ENCODE results near the gene TPCN2.

Gene TPCN2

DNA sequence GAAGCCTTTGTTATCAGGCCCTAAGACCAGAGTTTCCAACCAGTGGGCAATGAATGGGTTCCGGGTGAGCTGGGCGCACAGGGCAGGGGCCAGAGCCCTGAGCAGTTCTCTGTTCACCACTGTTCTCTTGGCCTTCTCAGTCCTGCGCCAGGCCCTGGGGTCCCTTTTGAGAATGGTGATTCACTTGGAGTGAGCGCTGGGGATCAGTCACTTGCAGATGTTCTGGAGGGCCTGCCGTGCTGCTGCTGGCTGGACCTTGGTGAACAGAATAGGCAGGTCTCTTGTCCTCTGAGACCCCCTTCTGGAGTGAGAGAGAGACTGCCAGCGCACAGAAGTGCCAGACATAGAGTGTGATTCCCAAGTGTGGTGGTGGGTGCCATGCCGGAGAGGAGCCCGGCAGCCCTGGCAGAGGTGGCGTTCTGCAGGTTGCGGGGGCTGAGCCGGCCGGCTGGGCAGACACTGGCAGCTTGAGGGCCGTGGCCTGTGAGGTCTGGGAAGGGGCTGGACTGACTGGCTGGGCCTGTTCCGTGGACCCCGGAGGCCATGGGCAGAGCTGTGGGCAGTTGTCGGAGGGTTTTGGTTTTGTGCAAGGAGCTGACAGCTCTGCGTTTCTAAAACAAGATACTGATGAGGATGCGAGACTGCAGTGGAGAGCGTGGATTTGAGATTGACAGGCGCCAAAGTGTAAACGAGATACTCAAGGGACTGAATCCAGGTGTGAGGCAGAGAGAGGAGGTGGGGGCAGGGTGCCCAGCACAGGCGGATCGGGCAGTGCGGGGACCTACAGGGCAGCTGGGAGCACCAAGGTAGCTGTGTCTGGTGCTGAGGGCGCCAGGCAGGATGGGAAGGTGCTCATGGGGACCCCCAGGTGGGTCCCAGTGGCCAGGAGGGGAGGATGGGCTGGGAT, 12.3 kb downstream of the TPCN2 start:
- Histone ChIP-seq H3K27me3 (ENCODE audit: control insufficient read depth, insufficient read depth, low read length) (no peaks in the 10 kb centered on the region), H3K4me3 (ENCODE audit: low read depth, low read length) (no peak overlapping the region), H3K4me1 (ENCODE audit: control insufficient read depth, insufficient read depth, low read length) (no peaks in the 10 kb centered on the region), H3K9me3 (ENCODE audit: control insufficient read depth, insufficient read depth, low read length) (no peaks in the 10 kb centered on the region), H3K27ac (ENCODE audit: low read depth, low read length) (no peak overlapping the region), H3K9ac (ENCODE audit: low read depth, low read length) (no peak overlapping the region), H3K36me3 (ENCODE audit: control insufficient read depth, insufficient read depth, low read length) (peaks cover 33% of the 10 kb centered on the region)

DNA sequence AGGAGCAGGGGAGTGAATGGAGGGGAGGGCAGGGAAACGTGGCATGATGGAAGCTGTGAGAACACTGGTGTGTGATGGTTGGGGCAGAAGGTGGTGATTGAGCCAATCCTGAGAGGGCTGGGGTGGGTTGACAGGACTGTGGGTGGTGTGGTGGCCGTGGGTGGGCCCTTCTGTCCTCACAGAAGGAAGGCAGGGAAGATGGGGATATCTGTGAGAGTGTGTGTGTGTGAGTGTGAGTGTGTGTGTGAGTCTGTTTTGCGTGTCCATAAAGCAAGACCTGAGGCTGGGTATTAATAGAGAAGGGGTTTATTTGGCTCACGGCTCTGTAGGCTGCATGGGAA, 13.0 kb downstream of the TPCN2 start:
- Histone ChIP-seq H3K9ac (ENCODE audit: low read depth, low read length) (no peak overlapping the region), H3K4me3 (ENCODE audit: low read depth, low read length) (no peak overlapping the region), H3K27me3 (ENCODE audit: control insufficient read depth, insufficient read depth, low read length) (no peaks in the 10 kb centered on the region), H3K9me3 (ENCODE audit: control insufficient read depth, insufficient read depth, low read length) (no peaks in the 10 kb centered on the region), H3K27ac (ENCODE audit: low read depth, low read length) (no peak overlapping the region), H3K4me1 (ENCODE audit: control insufficient read depth, insufficient read depth, low read length) (no peaks in the 10 kb centered on the region), H3K36me3 (ENCODE audit: control insufficient read depth, insufficient read depth, low read length) (peaks cover 33% of the 10 kb centered on the region)

DNA sequence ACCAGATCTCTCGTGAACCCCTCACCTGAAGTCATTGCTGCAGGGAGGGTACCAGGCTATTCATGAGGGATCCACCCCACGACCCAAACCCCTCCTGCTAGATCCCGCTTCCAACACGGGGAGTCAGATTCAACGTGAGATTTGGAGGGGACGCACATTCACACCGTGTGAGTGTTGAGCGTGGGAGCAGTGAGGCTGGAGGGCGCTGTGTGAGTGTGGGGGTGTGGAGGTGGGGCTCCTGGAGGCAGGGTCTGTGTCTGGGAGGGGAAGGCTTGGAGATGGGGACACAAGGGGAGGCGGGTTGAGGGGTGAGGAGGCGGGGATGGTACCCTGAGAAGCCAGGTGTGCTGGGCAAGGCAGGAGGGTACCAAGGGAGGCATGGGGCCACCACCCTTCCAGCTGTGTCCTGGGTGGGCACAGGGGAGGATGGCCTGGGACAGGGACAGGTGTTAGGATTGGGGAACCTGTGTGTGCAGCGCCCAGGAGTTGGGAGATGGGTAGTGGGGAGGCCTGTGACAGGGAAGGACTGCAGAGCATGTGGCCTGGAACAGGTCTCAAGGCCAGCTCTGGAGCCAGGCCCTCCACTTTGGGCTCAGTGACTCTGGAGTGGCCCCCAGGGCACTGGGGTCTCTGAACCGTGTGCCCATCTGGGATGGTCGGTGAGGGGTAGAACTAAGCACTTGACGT, 13.6 kb downstream of the TPCN2 start:
- Histone ChIP-seq H3K27ac (ENCODE audit: low read depth, low read length) (no peak overlapping the region), H3K4me1 (ENCODE audit: control insufficient read depth, insufficient read depth, low read length) (no peaks in the 10 kb centered on the region), H3K9ac (ENCODE audit: low read depth, low read length) (no peak overlapping the region), H3K27me3 (ENCODE audit: control insufficient read depth, insufficient read depth, low read length) (no peaks in the 10 kb centered on the region), H3K36me3 (ENCODE audit: control insufficient read depth, insufficient read depth, low read length) (peaks cover 33% of the 10 kb centered on the region), H3K9me3 (ENCODE audit: control insufficient read depth, insufficient read depth, low read length) (no peaks in the 10 kb centered on the region), H3K4me3 (ENCODE audit: low read depth, low read length) (no peak overlapping the region)

DNA sequence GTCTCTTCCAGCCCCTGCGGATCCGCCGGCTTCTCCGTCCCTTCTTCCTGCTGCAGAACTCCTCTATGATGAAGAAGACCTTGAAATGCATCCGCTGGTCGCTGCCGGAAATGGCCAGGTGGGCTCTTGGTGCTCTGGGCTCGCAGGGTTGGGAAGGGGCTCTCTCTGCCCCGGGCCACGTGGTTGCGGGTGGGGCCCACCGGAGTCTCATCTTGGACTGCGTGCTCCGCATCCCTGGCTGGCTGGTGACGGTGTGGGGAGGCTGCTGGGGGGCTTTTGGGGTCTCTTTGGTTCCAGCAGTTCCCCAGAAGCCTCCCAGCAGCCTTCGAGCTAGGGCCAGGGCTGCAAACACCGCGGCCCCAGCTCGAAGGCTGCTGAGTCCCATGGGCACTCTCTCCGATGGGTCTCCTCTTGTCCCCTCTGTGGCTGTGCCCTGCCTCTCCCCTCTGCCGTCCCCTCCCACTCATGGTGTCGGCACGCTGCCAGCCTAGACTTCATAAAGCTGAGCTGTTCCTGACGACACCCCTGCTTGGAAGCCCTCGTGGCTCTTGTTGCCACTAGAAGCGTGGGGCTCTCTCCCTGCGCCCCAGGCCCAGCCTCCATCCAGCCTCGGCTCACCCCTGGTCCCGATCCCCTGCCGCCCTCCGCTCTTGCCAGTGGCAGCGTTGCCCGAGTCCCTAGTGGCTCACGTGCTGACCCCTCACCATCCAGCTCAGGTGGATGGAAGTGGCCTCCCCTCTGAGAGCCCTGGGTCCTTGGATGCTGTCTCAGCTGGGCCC, 14.3 kb downstream of the TPCN2 start:
- Histone ChIP-seq H3K27ac (ENCODE audit: low read depth, low read length) (no peak overlapping the region), H3K36me3 (ENCODE audit: control insufficient read depth, insufficient read depth, low read length) (peaks cover 34% of the 10 kb centered on the region), H3K4me3 (ENCODE audit: low read depth, low read length) (no peak overlapping the region), H3K9ac (ENCODE audit: low read depth, low read length) (no peak overlapping the region), H3K27me3 (ENCODE audit: control insufficient read depth, insufficient read depth, low read length) (no peaks in the 10 kb centered on the region), H3K9me3 (ENCODE audit: control insufficient read depth, insufficient read depth, low read length) (no peaks in the 10 kb centered on the region), H3K4me1 (ENCODE audit: control insufficient read depth, insufficient read depth, low read length) (no peaks in the 10 kb centered on the region)

DNA sequence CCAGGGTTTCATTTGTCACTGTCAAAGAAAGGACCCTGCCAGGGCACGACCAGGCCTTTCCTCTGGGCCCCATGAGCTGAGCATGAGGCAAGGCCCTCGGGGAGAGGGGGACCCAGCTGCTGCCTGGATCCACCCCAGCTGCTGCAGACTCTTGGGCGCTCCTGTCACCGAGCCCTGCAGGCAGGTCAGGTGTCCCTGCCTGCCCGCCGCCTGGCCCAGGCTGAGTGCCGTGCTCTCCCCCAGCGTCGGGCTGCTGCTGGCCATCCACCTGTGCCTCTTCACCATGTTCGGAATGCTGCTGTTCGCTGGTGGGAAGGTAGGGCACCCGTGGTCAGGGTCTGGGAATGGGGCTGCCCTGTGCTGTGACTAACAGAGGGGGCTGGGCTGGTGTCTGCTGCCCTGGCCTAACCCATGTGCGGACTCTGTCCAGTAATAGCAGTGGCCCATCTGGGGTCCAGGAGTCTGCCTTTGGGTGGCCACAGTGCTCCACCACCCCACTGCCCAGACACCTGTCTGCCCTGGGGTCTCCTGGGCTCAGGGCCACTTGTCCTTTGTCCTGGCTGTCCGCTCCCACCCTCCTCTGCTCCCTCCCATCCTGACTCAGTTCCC, 15.0 kb downstream of the TPCN2 start:
- Histone ChIP-seq H3K27me3 (ENCODE audit: control insufficient read depth, insufficient read depth, low read length) (no peaks in the 10 kb centered on the region), H3K4me3 (ENCODE audit: low read depth, low read length) (no peak overlapping the region), H3K9me3 (ENCODE audit: control insufficient read depth, insufficient read depth, low read length) (no peaks in the 10 kb centered on the region), H3K4me1 (ENCODE audit: control insufficient read depth, insufficient read depth, low read length) (no peaks in the 10 kb centered on the region), H3K27ac (ENCODE audit: low read depth, low read length) (no peak overlapping the region), H3K9ac (ENCODE audit: low read depth, low read length) (no peak overlapping the region), H3K36me3 (ENCODE audit: control insufficient read depth, insufficient read depth, low read length) (peaks cover 35% of the 10 kb centered on the region)

DNA sequence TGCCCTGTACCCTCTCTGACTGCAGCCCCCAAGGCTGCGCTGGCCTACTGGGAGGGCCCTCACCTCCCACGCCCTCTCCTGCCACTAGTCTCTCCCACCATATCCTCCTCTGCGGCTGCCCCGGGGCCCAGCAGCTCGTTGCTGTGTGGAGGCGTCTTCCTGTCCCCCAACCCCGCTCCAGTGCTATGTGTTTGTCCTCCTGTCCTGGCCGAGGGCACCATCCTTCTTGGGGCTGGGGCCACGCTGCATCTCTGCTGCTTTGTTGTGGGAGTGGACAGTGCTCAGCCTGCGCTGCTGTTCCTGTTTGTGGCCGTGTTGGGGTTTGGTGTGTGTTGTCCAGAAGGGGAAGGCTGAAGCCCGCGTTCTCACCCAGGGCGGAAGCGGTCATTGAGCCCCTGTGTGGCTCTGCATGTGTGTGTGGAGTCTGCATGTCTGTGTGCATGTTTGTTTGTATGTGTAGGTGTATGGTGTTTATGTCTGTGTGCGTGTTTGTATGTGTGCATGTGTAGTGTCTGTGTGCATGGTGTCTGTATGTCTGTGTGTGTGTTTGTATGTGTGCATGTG, 15.7 kb downstream of the TPCN2 start:
- H3K9me3 ChIP-seq (ENCODE audit: control insufficient read depth, insufficient read depth, low read length): no peaks in the 10 kb centered on the region
- H3K4me3 ChIP-seq (ENCODE audit: low read depth, low read length): no peak overlapping the region

DNA sequence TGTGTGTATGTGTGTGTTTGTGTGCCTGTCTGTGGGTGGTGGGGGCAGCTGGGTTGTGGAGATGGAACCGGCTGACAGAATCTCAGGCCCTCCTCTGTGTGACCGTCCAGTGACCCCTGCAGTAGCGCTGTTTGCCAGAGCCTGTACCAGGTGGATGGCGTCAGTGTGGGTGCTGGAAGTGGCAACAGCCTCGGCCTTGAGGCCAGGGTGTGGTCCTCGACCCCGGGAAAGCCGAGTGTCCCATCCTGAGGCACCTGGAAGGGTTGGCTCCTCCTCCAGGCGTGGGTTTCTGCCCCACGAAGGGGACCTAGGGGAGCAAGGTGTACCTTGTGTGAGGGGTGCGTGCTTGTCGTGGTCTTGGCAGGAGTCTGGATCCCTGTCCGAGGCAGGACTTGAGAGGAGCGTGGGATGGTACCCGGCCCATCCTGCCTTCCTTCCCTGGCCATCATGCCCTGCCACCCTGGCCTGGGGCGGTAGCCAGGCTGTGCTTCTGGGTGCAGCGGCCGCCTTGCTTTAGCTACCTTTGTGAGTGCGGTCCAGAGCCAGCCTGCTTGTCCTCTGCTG, 16.5 kb downstream of the TPCN2 start:
- Histone ChIP-seq H3K4me1 (ENCODE audit: control insufficient read depth, insufficient read depth, low read length) (no peaks in the 10 kb centered on the region), H3K4me3 (ENCODE audit: low read depth, low read length) (no peak overlapping the region), H3K27me3 (ENCODE audit: control insufficient read depth, insufficient read depth, low read length) (no peaks in the 10 kb centered on the region), H3K36me3 (ENCODE audit: control insufficient read depth, insufficient read depth, low read length) (peaks cover 27% of the 10 kb centered on the region), H3K9ac (ENCODE audit: low read depth, low read length) (no peak overlapping the region), H3K27ac (ENCODE audit: low read depth, low read length) (no peak overlapping the region), H3K9me3 (ENCODE audit: control insufficient read depth, insufficient read depth, low read length) (no peaks in the 10 kb centered on the region)

More for the DNA sequence above, 15.7 kb downstream of the TPCN2 start:
- H3K27ac ChIP-seq (ENCODE audit: low read depth, low read length): no peak overlapping the region
- peaks cover 32% of the 10 kb centered on the region for H3K36me3 ChIP-seq (ENCODE audit: control insufficient read depth, insufficient read depth, low read length)
- no peaks in the 10 kb centered on the region for H3K4me1 ChIP-seq (ENCODE audit: control insufficient read depth, insufficient read depth, low read length)
- H3K9ac ChIP-seq (ENCODE audit: low read depth, low read length): no peak overlapping the region
- no peaks in the 10 kb centered on the region for H3K27me3 ChIP-seq (ENCODE audit: control insufficient read depth, insufficient read depth, low read length)

DNA sequence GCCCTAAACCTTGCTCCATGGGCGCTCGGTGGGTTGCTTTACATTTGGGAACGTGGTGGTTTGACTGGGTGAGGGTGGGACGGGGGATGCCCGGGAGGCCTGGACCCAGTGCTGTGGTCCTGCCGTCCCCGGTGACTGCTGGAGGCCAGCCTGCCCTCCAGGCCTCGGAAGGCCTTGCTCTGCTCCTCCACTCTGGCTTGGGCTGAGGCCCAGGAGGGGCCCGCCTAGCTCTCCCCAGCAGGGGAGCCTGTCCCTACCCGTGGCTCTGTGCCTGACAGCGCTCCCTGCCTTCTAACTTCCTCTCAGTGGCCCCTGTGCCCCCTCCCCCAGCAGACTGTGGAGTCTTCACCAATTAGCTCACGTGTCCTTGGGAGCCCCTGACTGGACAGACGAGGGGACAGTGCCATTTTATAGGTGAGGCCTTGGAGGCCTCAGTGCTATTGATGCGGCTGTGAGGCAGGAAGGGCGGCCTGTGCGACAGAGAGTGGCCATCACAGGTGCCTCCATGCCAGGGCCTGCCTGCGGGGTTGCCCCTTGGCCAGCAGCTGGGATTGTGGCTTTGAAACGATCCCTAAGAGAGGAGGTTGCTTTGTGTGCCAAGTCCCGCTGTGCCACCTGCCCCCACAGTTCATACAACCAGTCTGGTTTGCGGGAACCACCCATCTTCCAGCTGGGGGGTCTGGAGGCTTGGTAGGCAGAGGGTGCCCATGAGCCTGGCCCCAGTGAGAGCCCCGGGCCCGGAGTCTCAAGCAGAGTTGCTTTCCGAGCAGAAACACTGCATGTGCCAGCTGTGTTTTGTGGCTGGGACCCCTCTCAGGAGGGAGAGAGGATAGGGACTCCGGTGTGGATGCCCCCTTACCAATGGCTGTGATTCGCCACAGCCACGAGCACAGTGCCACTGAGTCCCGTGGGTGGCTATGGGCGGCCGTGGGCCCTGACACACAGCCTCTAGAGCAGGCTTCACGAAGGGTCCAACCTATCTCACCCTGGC, 17.7 kb downstream of the TPCN2 start:
- Histone ChIP-seq H3K27ac (ENCODE audit: low read depth, low read length) (no peak overlapping the region), H3K36me3 (ENCODE audit: control insufficient read depth, insufficient read depth, low read length) (peaks cover 34% of the 10 kb centered on the region)

DNA sequence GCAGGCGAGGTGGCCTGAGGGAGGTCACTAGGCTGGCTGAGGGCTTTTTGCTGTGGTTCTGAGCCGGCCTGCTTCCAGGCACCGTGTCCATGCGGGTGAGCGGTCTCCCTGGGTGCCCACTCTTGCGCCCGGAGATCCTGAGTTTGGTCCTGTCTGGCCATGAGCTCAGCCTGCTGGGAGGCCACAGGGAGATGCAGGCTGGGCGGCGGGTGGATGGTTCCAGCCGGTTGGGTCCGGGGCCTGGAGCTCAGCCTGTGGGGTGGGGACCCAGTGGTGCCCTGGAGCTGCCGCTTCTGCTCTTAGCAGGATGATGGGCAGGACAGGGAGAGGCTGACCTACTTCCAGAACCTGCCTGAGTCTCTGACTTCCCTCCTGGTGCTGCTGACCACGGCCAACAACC, 18.5 kb downstream of the TPCN2 start:
- peaks cover 41% of the 10 kb centered on the region for H3K36me3 ChIP-seq (ENCODE audit: control insufficient read depth, insufficient read depth, low read length)
- H3K9ac ChIP-seq (ENCODE audit: low read depth, low read length): no peak overlapping the region
- H3K4me1 ChIP-seq (ENCODE audit: control insufficient read depth, insufficient read depth, low read length): no peaks in the 10 kb centered on the region
- no peaks in the 10 kb centered on the region for H3K27me3 ChIP-seq (ENCODE audit: control insufficient read depth, insufficient read depth, low read length)
- H3K4me3 ChIP-seq (ENCODE audit: low read depth, low read length): no peak overlapping the region
- H3K9me3 ChIP-seq (ENCODE audit: control insufficient read depth, insufficient read depth, low read length): no peaks in the 10 kb centered on the region
- H3K27ac ChIP-seq (ENCODE audit: low read depth, low read length): no peak overlapping the region

More for the DNA sequence above, 17.7 kb downstream of the TPCN2 start:
- H3K9me3 ChIP-seq (ENCODE audit: control insufficient read depth, insufficient read depth, low read length): no peaks in the 10 kb centered on the region
- no peak overlapping the region for H3K4me3 ChIP-seq (ENCODE audit: low read depth, low read length)
- H3K27me3 ChIP-seq (ENCODE audit: control insufficient read depth, insufficient read depth, low read length): no peaks in the 10 kb centered on the region
- H3K9ac ChIP-seq (ENCODE audit: low read depth, low read length): no peak overlapping the region
- no peaks in the 10 kb centered on the region for H3K4me1 ChIP-seq (ENCODE audit: control insufficient read depth, insufficient read depth, low read length)
